ENCODE data around the gene ZNF200.
A peak's percentile ranks its signal among the peaks of the same experiment; 100 is the strongest.

ZNF200 gene

DNA sequence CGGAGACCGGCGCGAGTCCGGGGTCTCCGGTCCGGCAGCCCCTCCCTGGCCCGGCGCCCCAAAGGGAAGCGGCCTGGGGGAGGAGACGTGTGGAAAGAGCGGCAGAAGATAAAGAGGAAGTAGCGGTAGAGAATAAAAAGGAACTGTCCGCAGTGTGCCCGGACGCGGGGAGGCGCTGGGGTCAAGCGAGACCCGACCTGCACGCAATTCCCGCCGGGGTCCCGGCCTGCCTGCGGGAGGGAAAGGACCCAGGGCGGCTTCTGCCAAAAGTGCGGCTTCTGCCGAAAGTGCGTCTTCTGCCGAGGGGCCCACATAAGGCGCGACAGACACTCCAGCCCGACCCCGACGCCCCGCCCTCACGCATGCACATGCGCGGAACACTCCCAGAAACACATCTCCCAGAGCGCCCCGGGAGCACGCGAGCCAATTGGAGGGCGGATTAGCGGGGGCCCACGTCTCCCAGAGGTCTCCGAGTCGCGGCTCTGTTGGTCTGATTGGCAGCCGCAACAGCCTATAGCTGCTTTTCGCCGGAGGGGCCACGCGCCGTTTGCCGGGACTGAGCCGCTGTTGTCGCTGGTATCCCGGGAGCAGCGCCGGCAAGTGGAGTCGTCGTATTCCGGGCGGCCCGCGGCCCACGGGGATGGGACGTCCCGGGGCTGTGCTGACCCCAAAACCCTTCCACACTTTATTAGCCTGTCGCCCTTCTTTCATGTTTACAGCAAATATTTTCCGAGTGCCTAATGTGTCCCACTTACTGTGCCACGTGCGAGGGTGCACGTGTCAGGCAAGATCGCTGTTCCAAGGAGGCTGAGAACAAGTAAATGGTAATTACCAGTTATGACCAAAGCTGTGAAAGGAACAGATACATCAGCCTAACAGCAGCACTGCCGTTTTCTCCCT, 29.4 kb upstream of the ZNF200 start:
- H3K36me3 Mint-ChIP-seq (ENCODE audit: insufficient read depth) = peaks cover 30% of the 10 kb centered on the region
- H3K27me3 Mint-ChIP-seq = no peaks in the 10 kb centered on the region
- H3K4me3 Mint-ChIP-seq = peak overlapping the region; percentile 85 to 89
- no peaks in the 10 kb centered on the region for H3K9me3 Mint-ChIP-seq
- H3K27ac Mint-ChIP-seq = peak overlapping the region; percentile 95
- DNase-seq = peak; percentile 89 to 93 (median 91)
- ATAC-seq (replicated peaks) = peak; percentile 85
- peaks cover 21 to 25% of the 10 kb centered on the region in 2 donors for H3K4me1 Mint-ChIP-seq (ENCODE audit: low read depth in 2 of 2)

DNA sequence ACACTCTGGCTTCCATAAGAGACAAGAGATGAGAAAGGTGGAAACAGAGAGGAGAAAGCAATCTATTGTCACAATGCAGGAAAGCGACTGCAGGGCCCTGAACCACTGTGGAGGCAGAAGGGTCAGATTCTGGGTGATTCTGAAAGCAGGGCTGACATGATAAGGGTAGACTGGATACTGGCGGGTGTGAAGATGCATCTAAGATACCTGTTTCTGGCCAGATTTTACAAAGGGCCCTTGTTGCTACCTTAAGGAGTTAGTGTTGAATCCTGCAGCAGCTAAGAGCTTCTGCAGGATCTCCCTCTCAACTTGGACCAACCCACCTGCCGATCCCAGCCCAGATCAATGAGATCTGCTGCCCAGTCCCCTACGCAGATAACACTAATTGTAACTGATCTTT, 27.6 kb upstream of the ZNF200 start:
- ATAC-seq (replicated peaks) = no peak
- no peak for DNase-seq
- H3K4me1 Mint-ChIP-seq (ENCODE audit: low read depth in 2 of 2) = peaks cover 21 to 25% of the 10 kb centered on the region in 2 donors
- no peaks in the 10 kb centered on the region for H3K9me3 Mint-ChIP-seq
- H3K27ac Mint-ChIP-seq = peak overlapping the region; percentile 95
- H3K27me3 Mint-ChIP-seq = peaks cover 0 to 10% of the 10 kb centered on the region in 2 donors
- H3K4me3 Mint-ChIP-seq = peak overlapping the region; percentile 85 to 89
- H3K36me3 Mint-ChIP-seq (ENCODE audit: insufficient read depth) = peaks cover 22% of the 10 kb centered on the region

DNA sequence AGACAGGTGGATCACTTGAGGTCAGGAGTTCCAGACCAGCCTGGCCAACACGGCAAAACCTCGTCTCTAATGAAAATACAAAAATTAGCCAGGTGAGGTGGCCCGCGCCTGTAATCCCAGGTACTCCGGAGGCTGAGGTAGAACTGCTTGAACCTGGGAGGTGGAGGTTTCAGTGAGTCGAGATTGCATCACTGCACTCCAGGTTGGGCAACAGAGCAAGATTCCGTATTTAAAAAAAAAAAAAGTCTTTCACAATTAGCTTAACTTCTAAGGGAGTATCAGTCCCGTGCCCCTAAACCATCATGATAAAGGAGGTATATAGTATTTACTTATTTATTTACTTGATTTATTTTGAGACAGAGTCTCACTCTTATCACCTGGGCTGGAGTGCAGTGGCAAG, 24.9 kb upstream of the ZNF200 start:
- H3K4me1 Mint-ChIP-seq (ENCODE audit: low read depth in 2 of 2) = peaks cover 19% of the 10 kb centered on the region in 2 donors
- ATAC-seq (replicated peaks) (no peak), DNase-seq (no peak)
- H3K4me3 Mint-ChIP-seq = no peak overlapping the region
- no peak overlapping the region for H3K27ac Mint-ChIP-seq
- no peaks in the 10 kb centered on the region for H3K9me3 Mint-ChIP-seq
- H3K27me3 Mint-ChIP-seq = peaks cover 5 to 26% of the 10 kb centered on the region in 2 donors
- peaks cover 20% of the 10 kb centered on the region for H3K36me3 Mint-ChIP-seq (ENCODE audit: insufficient read depth)

DNA sequence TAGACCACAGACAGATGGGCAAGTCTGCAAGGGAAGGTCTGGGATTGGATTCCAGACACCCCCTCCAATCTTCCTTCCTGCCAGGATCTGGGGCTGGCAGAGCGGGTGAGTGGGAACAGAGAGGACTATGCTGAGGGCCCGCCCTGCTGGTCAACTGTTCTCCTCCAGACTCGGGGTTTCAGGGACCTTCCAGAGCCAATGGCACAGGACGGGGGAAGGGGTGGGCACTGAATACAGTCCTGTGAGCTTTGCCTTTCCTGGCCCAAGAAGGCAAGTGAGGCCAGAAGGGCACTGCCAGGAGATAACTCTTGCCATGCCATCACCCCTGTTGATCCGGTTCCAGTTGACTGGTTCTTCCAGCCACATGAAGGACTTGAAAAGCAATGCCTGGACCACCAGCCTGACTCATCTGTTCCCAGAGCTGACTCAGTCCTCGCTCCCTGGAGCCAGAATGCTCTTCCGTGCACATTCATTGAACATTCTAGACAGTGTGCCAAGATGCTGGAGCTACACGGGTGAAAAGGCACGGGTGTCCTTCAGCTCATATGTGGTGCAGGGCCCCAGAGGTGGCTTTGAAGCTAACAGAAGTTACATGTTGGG, 22.0 kb upstream of the ZNF200 start:
- H3K36me3 Mint-ChIP-seq (ENCODE audit: insufficient read depth) = peaks cover 3% of the 10 kb centered on the region
- H3K27ac Mint-ChIP-seq = no peak overlapping the region
- DNase-seq = no peak
- H3K4me1 Mint-ChIP-seq (ENCODE audit: low read depth in 2 of 2) = peaks cover 0 to 2% of the 10 kb centered on the region in 2 donors
- H3K27me3 Mint-ChIP-seq = peaks cover 5 to 26% of the 10 kb centered on the region in 2 donors
- H3K4me3 Mint-ChIP-seq = no peak overlapping the region
- no peak for ATAC-seq (replicated peaks)
- no peaks in the 10 kb centered on the region for H3K9me3 Mint-ChIP-seq

DNA sequence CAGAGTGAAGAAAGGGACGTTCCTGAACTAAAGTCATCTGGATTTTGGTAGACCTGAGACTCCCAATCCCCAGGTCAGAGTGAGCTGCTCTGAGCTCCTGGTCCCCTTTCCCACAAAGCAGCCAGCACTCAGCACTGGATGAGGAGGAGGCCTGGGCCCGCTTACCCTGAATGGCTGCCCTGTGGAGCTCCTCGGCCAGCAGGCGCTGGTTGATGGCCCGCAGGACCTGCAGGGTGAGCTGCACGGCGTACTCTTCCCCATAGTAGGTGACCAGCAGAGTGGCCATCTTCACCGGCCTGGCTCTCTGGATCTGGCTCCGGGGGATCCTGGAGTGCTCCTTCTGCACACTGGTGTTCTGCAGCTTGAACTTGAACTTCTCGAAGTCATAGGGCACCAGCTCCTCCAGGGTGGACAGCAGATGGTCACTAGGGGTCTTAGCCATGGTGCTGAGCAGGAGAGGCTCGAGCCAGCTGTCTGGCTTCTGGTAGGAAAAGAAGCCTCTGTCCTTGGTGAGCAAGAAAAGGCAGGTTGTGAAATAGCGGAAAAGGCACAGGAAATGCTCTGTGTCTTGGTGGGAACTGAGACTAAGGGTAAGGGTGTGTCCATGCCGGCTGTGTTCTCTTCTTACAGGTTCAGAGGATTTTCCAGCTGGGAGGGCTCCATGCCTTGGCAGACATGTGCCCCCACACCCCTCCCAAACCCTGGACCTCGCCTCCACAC, 21.3 kb upstream of the ZNF200 start, which contains the start of gene MEFV:
Gene MEFV (minus strand): TSS at position 488 of the 720 bp plus-strand sequence. CDS start 46 bp downstream, at position 442.
- no peak for DNase-seq
- Mint-ChIP-seq H3K36me3 (ENCODE audit: insufficient read depth) (no peaks in the 10 kb centered on the region), H3K27me3 (peaks cover 5 to 29% of the 10 kb centered on the region in 2 donors), H3K4me1 (ENCODE audit: low read depth in 2 of 2) (no peaks in the 10 kb centered on the region), H3K27ac (no peak within 1 kb of the TSS), H3K4me3 (peak within 1 kb of the TSS in 1 of 2 donors; percentile 54), H3K9me3 (no peaks in the 10 kb centered on the region)
- ATAC-seq (replicated peaks) = no peak

DNA sequence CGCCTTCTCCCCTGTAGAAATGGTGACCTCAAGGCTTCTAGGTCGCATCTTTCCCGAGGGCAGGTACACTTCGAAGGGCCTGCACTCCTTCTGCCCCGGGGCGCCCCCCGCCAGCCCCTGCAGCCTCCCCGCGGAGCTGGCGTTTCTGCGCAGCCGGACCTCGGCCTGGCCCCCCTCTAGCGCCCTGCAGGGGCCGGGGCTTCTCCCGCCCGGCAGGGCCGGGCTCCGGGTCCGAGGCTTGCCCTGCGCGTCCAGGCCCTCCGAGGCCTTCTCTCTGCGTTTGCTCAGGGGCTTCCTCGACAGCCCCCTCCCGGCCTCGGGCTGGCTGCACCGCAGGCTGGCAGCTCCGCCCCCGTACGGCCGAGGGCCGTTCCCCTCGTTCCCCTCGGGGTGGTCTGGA, 19.4 kb upstream of the ZNF200 start:
- ATAC-seq (replicated peaks) (no peak), DNase-seq (no peak)
- Mint-ChIP-seq H3K9me3 (no peaks in the 10 kb centered on the region), H3K4me3 (no peak overlapping the region), H3K36me3 (ENCODE audit: insufficient read depth) (no peaks in the 10 kb centered on the region), H3K27me3 (peaks cover 5 to 36% of the 10 kb centered on the region in 2 donors), H3K4me1 (ENCODE audit: low read depth in 2 of 2) (no peaks in the 10 kb centered on the region), H3K27ac (no peak overlapping the region)

DNA sequence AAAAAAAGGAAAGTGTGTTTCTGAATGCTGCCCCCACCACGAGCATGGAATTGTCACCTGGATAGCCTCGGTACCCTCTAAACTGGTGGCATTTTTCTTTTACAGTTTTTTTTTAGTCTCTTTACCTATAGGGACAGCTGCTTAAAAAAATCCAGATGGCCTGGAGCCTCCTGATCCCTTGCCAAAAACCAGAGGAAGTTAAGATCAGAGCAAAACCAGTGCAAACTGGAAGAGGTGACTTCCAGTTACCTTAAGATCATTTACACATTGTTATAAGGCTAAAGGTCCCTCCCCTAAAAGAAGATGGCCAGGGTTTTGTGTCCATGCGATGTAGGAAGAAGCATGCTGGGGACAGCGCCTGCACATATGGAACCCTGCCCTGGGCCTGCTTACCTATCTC, 18.0 kb upstream of the ZNF200 start:
- Mint-ChIP-seq H3K9me3 (no peaks in the 10 kb centered on the region), H3K27me3 (peaks cover 5 to 43% of the 10 kb centered on the region in 2 donors), H3K4me3 (no peak overlapping the region), H3K27ac (no peak overlapping the region), H3K4me1 (ENCODE audit: low read depth in 2 of 2) (no peaks in the 10 kb centered on the region), H3K36me3 (ENCODE audit: insufficient read depth) (no peaks in the 10 kb centered on the region)
- ATAC-seq (replicated peaks) (no peak), DNase-seq (no peak)

DNA sequence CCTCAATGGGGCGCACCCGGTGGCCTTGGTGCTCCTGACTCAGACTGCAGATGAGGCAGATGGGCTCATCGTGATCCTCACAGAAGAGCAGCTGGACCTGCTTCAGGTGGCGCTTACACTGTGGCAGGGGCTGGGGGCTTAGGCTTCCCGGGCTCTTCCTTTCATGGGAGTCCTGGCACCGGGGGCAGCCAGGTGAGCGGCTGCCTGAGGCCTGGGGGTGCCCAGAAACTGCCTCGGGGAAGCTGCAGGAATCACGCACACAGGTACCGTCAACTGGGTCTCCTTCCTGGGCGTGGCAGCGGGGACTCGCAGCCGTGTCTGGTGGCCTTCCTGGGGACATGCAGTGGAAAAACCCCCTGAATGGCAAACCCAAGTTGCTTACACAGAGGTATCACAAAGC, 14.5 kb upstream of the ZNF200 start:
- no peaks in the 10 kb centered on the region for H3K9me3 Mint-ChIP-seq
- H3K27me3 Mint-ChIP-seq = peaks cover 0 to 55% of the 10 kb centered on the region in 2 donors
- no peaks in the 10 kb centered on the region for H3K4me1 Mint-ChIP-seq (ENCODE audit: low read depth in 2 of 2)
- DNase-seq (no peak), ATAC-seq (replicated peaks) (no peak)
- no peak overlapping the region for H3K4me3 Mint-ChIP-seq
- no peaks in the 10 kb centered on the region for H3K36me3 Mint-ChIP-seq (ENCODE audit: insufficient read depth)
- no peak overlapping the region for H3K27ac Mint-ChIP-seq

DNA sequence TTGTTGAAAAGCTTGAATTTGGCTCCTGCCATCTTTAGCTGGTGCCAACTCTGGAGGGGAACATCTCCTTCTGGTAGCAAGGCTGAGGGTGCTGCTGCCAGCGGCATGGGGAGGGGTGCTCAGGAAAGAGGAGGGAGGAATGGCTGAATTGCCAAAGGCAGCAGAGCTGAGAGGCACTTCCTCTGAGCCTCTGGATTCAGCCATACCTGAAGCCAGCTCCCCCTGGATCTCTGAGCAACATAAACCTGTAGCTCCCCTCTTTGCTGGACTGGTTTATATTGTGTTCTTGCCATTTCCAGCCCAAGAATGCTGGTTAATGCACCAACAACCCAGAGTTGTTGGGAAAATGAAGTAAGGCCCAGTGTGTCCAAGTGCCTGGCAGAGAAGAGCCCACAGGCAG, 14.1 kb upstream of the ZNF200 start:
- H3K27me3 Mint-ChIP-seq = peaks cover 0 to 60% of the 10 kb centered on the region in 2 donors
- no peak for ATAC-seq (replicated peaks)
- H3K9me3 Mint-ChIP-seq = no peaks in the 10 kb centered on the region
- no peaks in the 10 kb centered on the region for H3K4me1 Mint-ChIP-seq (ENCODE audit: low read depth in 2 of 2)
- H3K27ac Mint-ChIP-seq = no peak overlapping the region
- no peak overlapping the region for H3K4me3 Mint-ChIP-seq
- no peaks in the 10 kb centered on the region for H3K36me3 Mint-ChIP-seq (ENCODE audit: insufficient read depth)
- no peak for DNase-seq

DNA sequence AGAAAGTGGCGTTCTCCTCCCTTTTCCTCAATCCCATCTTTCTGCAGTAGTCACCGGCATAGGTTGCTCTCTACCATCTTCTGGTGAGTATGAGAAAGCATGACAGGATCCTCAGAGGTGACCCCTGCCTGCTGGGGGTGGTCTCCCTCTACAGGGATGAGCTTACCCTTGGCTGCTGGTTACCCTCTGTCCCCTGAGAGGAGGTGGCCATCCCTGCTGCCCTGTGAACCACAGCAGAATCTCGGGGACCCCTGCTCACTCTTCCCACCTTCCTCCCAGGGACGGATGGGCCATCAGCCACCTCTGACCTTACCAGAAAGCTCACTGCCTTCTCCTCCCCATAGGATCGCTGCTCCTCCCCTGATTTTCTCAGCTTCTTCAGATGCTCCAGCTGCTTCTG, 13.6 kb upstream of the ZNF200 start:
- no peak for ATAC-seq (replicated peaks)
- Mint-ChIP-seq H3K36me3 (ENCODE audit: insufficient read depth) (no peaks in the 10 kb centered on the region), H3K4me1 (ENCODE audit: low read depth in 2 of 2) (no peaks in the 10 kb centered on the region), H3K9me3 (no peaks in the 10 kb centered on the region), H3K27me3 (peaks cover under 1 to 64% of the 10 kb centered on the region in 2 donors), H3K4me3 (no peak overlapping the region), H3K27ac (no peak overlapping the region)
- no peak for DNase-seq

DNA sequence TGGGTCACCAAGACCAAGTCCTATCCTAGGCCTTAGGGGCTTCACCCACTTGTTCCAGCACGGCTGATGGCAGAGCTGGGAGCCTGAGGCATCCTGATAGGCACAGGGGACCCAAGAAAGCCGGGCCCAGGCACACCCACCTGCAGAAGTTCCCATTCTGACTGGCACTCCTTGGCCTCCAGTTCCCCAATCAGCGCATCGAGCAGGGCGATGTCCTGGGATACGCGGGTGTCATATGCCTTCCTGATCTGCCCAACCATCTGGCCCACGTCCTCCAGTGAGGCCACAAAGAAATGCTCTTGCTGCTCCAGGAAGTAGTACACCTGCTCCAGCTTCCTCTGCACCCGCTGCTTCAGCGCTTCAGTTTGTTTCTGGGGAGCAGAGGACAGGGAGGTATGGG, 11.9 kb upstream of the ZNF200 start:
- Mint-ChIP-seq H3K4me1 (ENCODE audit: low read depth in 2 of 2) (no peaks in the 10 kb centered on the region), H3K9me3 (no peaks in the 10 kb centered on the region), H3K36me3 (ENCODE audit: insufficient read depth) (no peaks in the 10 kb centered on the region), H3K27me3 (peaks cover 11 to 74% of the 10 kb centered on the region in 2 donors), H3K4me3 (no peak overlapping the region), H3K27ac (no peak overlapping the region)
- DNase-seq = no peak
- no peak for ATAC-seq (replicated peaks)

DNA sequence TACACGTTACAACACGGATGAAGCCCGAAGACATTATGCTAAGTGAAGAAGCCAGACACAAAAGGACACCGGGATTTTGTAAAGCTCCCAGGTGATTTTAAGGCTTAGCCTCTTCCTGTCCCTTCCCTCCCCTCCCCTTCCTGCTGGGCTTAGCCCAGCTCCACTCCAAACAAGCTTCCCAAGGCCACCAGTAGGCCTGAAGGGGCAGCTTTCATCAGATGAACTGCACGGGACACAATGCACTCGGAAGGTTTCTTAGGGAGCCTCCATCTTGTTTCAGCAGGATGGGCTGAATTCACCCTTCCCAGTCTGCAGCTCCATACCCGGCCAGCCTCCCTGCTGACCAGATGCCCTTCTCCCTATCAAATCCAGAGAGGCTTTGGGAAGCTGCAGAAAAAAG, 11.0 kb upstream of the ZNF200 start:
- peaks cover 11 to 68% of the 10 kb centered on the region in 2 donors for H3K27me3 Mint-ChIP-seq
- H3K4me1 Mint-ChIP-seq (ENCODE audit: low read depth in 2 of 2) = no peaks in the 10 kb centered on the region
- H3K36me3 Mint-ChIP-seq (ENCODE audit: insufficient read depth) = no peaks in the 10 kb centered on the region
- no peak overlapping the region for H3K27ac Mint-ChIP-seq
- DNase-seq (no peak), ATAC-seq (replicated peaks) (no peak)
- no peak overlapping the region for H3K4me3 Mint-ChIP-seq
- H3K9me3 Mint-ChIP-seq = no peaks in the 10 kb centered on the region

DNA sequence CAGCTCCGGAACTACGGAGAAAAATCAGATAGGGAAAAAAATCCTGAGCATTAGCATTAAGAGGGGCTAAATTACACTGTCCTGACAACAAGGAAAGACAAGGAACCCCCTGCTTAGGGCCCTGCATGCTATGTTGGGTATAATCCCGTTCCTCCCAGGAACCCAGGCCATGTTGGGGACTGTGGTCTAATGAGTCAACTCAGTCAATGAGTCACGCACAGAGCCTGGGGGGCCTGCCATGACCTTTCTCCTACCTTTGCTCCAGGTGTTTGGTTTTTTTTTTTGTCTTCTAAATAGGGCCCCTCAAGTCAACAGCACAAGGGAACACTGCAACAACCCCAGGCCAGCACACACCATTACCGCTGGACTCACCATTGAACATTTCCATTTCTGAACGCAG, 8.9 kb upstream of the ZNF200 start:
- Mint-ChIP-seq H3K27me3 (peaks cover 11 to 73% of the 10 kb centered on the region in 2 donors), H3K9me3 (no peaks in the 10 kb centered on the region)
- ATAC-seq (replicated peaks) = no peak

More for the DNA sequence above, 8.9 kb upstream of the ZNF200 start:
- no peak for DNase-seq
- H3K36me3 Mint-ChIP-seq (ENCODE audit: insufficient read depth) = no peaks in the 10 kb centered on the region
- H3K4me3 Mint-ChIP-seq = no peak overlapping the region
- H3K27ac Mint-ChIP-seq = no peak overlapping the region
- H3K4me1 Mint-ChIP-seq (ENCODE audit: low read depth in 2 of 2) = no peaks in the 10 kb centered on the region
